Upper lobe of left lung (tissue), 4 donors: Measurements from ENCODE around the gene ADGRD1.

Experiments
- CTCF ChIP-seq, 6 experiments: fragments of 450-650 bp in 4 of 6; fragments of 200-600 bp in 2 of 6; sonication (generic) in 2 of 6; IDR thresholded peaks; one replicate each; pipeline ENCODE4 v1.5.1; 2016 to 2019; ENCODE audit warnings: antibody characterized with exemption in 6 of 6
- POLR2A ChIP-seq, 4 donors: fragments of 450-650 bp; IDR thresholded peaks; one replicate each; pipeline ENCODE4 v1.5.1; 2016 to 2017; ENCODE audit warnings: antibody characterized with exemption in 4 of 4, mild to moderate bottlenecking in 2 of 4
- POLR2AphosphoS5 ChIP-seq, 2 donors: sonication (generic); formaldehyde crosslinking; IDR thresholded peaks; one replicate each; pipeline ENCODE4 v1.5.1; 2017; ENCODE audit warnings: antibody characterized with exemption in 2 of 2

GRCh38 chr12:131114271-131114670 is 160.6 kb downstream of the ADGRD1 start:
- TF ChIP-seq CTCF (IDR thresholded peaks at IDR 0.05): no peak
- no peak for TF ChIP-seq POLR2AphosphoS5 (IDR thresholded peaks at IDR 0.05)
- no peak for TF ChIP-seq POLR2A (IDR thresholded peaks at IDR 0.05)
